ENCODE measurements around the gene CENPF. TPM values are rescaled to one million over a fixed set of nuclear protein-coding genes. Genes with fewer than 3 reads are reported as not detected.

The CENPF gene
- total and polyA plus RNA-seq, 2 of the 13 experiments (the other 11 are each of a cell fraction or from before 2014, with no cell fraction given) = 14.7 to 84.9 TPM

DNA sequence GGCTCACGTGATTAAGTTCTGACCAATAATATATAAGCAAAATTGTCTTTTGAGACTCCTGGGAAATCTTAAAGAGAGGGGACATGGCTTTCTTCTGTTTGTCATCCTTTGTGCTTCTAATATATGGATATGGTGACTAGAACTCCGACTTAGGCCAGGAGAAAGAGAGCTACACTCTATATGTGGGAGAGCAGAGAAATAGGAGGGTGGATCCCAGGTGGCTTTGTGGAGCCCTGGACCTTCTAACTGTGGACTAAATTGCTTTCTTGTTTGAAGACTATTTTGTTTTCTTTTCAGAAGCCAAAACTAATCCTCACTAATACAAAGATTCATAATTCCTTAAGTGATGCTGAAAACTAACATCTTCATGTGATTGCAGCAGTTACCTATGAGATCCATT, 75.0 kb downstream of the CENPF start:
- peaks cover 26% of the 10 kb centered on the region for H3K4me1 ChIP-seq (ENCODE audit: insufficient read depth, low read length)
- no TSS peak for BruUV-seq (replicated peaks)
- 50% methylated on average over 2 of the region's 2 CpGs for WGBS (ENCODE audit: low lambda C conversion rate)
- H2AFZ ChIP-seq (ENCODE audit: low read length) = no peak overlapping the region
- no peaks in the 10 kb centered on the region for H3K79me2 ChIP-seq (ENCODE audit: insufficient read depth, low read length)
- H3K9ac ChIP-seq (ENCODE audit: insufficient read depth, low read depth, low read length) = peak overlapping the region; percentile 37
- no peaks in the 10 kb centered on the region for H3K9me3 ChIP-seq (ENCODE audit: low read length)
- no peaks in the 10 kb centered on the region for H3K36me3 ChIP-seq (replicated peaks in 1 of 2; ENCODE audit: control insufficient read depth in 1 of 2, insufficient read depth in 2 of 2, low read length in 2 of 2)
- no peak overlapping the region for H3K4me3 ChIP-seq (replicated peaks in 1 of 3; ENCODE audit: insufficient read depth in 1 of 3, low read depth in 2 of 3, low read length in 3 of 3)
- FAIRE-seq (no peak), DNase-seq (ENCODE audit: low spot score) (no peak), ATAC-seq (peak; percentile 65)
- peak overlapping the region; percentile 44 for H3K4me2 ChIP-seq (ENCODE audit: low read depth, low read length)
- no peaks in the 10 kb centered on the region for H4K20me1 ChIP-seq (ENCODE audit: insufficient read depth, low read length)
- H3K27ac ChIP-seq (ENCODE audit: extremely low read length, insufficient read depth, low read length) = peak overlapping the region; percentile 77
- ChIA-PET POLR2A (no interaction called here), CTCF (ENCODE audit: low intra/inter-chr PET ratio, low total read pairs) (no interaction called here)
- no peak for TF ChIP-seq TEAD3 (CRISPR knock-in tag; optimal IDR thresholded peaks at IDR 0.05; ENCODE audit: borderline replicate concordance)
- TF ChIP-seq ZNF549 (CRISPR knock-in tag; IDR thresholded peaks at IDR 0.05) = no peak
- TF ChIP-seq HNRNPK (IDR thresholded peaks at IDR 0.05; ENCODE audit: low read depth, low read length, poor library complexity, severe bottlenecking) = peak; percentile 6
- 0 out of 2 replicates have a peak, but pooled peaks have one; percentile 13 for TF ChIP-seq ZSCAN22 (CRISPR knock-in tag; IDR thresholded peaks at IDR 0.05)
- TF ChIP-seq, protein P1, sequence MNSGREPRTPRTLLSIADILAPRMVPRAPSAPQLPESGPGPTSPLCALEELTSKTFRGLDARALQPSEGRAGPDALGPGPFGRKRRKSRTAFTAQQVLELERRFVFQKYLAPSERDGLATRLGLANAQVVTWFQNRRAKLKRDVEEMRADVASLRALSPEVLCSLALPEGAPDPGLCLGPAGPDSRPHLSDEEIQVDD (CRISPR knock-in tag; IDR thresholded peaks at IDR 0.05; ENCODE audit: borderline replicate concordance) = no peak
- intact Hi-C loops (cut with micrococcal nuclease; ENCODE audit: unreplicated experiment) = loop anchor here (10.0 kb wide), 1 partner anchor 157 kb away; no protein-coding TSS in a partner anchor
- no peaks in the 10 kb centered on the region for H3K27me3 ChIP-seq (ENCODE audit: control insufficient read depth in 1 of 2, insufficient read depth in 2 of 2, low read length in 2 of 2)
- in situ Hi-C loops (cut with HindIII; ENCODE audit: extremely low pct_ligation_motif_present, low pct_unique_long_range_greater_than_20kb) = loop anchor here (10.0 kb wide), 1 partner anchor 157 kb away; no protein-coding TSS in a partner anchor

DNA sequence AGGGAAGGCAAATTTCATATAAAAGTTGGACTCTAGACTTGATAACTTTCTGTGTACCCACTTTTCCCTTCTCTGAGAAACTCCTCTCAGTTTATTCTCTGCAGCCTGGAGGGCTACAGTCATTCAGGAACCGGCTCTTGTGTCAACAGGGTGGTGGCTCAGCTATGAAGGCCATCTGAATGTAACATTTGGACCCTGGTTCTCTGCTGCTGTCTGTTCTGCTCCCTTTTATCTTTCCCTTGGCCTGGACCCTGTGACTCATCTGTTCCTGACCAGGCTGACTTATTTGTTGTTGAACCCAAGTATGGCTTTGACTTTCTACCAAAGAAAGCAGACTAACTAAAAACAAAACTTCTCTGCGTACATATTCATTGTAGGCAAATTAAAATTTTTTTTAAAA, 75.4 kb downstream of the CENPF start:
- H3K4me2 ChIP-seq (ENCODE audit: low read depth, low read length) = peak overlapping the region; percentile 44
- H3K4me1 ChIP-seq (ENCODE audit: insufficient read depth, low read length) = peaks cover 26% of the 10 kb centered on the region
- POLR2A ChIA-PET = no interaction called here
- intact Hi-C loops (cut with micrococcal nuclease; ENCODE audit: unreplicated experiment) (loop anchor here (10.0 kb wide), 1 partner anchor 156 kb away; no protein-coding TSS in a partner anchor), in situ Hi-C loops (cut with HindIII; ENCODE audit: extremely low pct_ligation_motif_present, low pct_unique_long_range_greater_than_20kb) (loop anchor here (10.0 kb wide), 1 partner anchor 156 kb away; no protein-coding TSS in a partner anchor)
- ATAC-seq = peak; percentile 100
- no peaks in the 10 kb centered on the region for H3K9me3 ChIP-seq (ENCODE audit: low read length)
- H4K20me1 ChIP-seq (ENCODE audit: insufficient read depth, low read length) = no peaks in the 10 kb centered on the region
- no TSS peak for BruUV-seq (replicated peaks)
- peak overlapping the region; percentile 77 for H3K27ac ChIP-seq (ENCODE audit: extremely low read length, insufficient read depth, low read length)
- H3K27me3 ChIP-seq (ENCODE audit: control insufficient read depth in 1 of 2, insufficient read depth in 2 of 2, low read length in 2 of 2) = no peaks in the 10 kb centered on the region
- H3K4me3 ChIP-seq (replicated peaks in 1 of 3; ENCODE audit: insufficient read depth in 1 of 3, low read depth in 2 of 3, low read length in 3 of 3) = no peak overlapping the region
- 3% methylated on average over 2 of the region's 2 CpGs for WGBS (ENCODE audit: low lambda C conversion rate)
- no peak overlapping the region for H2AFZ ChIP-seq (ENCODE audit: low read length)
- peak; percentile 96 for DNase-seq (ENCODE audit: low spot score)
- no peak overlapping the region; the same call in 1 of the 2 replicates for H3K9ac ChIP-seq (ENCODE audit: insufficient read depth, low read depth, low read length)
- H3K36me3 ChIP-seq (replicated peaks in 1 of 2; ENCODE audit: control insufficient read depth in 1 of 2, insufficient read depth in 2 of 2, low read length in 2 of 2) = no peaks in the 10 kb centered on the region
- no peaks in the 10 kb centered on the region for H3K79me2 ChIP-seq (ENCODE audit: insufficient read depth, low read length)
- peak; percentile 87 for FAIRE-seq
- CTCF ChIA-PET (ENCODE audit: low intra/inter-chr PET ratio, low total read pairs) = no interaction called here
- TF ChIP-seq ZNF775 (CRISPR knock-in tag; IDR thresholded peaks at IDR 0.05; ENCODE audit: borderline replicate concordance) = no peak
- TF ChIP-seq ZNF235 (CRISPR knock-in tag; IDR thresholded peaks at IDR 0.05; ENCODE audit: borderline replicate concordance) = no peak
- TF ChIP-seq ZNF232 (CRISPR knock-in tag; IDR thresholded peaks at IDR 0.05; ENCODE audit: borderline replicate concordance) = no peak
- TF ChIP-seq, protein P2, sequence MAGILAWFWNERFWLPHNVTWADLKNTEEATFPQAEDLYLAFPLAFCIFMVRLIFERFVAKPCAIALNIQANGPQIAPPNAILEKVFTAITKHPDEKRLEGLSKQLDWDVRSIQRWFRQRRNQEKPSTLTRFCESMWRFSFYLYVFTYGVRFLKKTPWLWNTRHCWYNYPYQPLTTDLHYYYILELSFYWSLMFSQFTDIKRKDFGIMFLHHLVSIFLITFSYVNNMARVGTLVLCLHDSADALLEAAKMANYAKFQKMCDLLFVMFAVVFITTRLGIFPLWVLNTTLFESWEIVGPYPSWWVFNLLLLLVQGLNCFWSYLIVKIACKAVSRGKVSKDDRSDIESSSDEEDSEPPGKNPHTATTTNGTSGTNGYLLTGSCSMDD (CRISPR knock-in tag; IDR thresholded peaks at IDR 0.05) = no peak
- TF ChIP-seq, protein P3, sequence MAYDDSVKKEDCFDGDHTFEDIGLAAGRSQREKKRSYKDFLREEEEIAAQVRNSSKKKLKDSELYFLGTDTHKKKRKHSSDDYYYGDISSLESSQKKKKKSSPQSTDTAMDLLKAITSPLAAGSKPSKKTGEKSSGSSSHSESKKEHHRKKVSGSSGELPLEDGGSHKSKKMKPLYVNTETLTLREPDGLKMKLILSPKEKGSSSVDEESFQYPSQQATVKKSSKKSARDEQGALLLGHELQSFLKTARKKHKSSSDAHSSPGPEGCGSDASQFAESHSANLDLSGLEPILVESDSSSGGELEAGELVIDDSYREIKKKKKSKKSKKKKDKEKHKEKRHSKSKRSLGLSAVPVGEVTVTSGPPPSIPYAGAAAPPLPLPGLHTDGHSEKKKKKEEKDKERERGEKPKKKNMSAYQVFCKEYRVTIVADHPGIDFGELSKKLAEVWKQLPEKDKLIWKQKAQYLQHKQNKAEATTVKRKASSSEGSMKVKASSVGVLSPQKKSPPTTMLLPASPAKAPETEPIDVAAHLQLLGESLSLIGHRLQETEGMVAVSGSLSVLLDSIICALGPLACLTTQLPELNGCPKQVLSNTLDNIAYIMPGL (CRISPR knock-in tag; IDR thresholded peaks at IDR 0.05; ENCODE audit: borderline replicate concordance in 1 of 2, low read depth in 1 of 2) = no peak
- peak; percentile 36; the same call in 1 of the 2 replicates for TF ChIP-seq ZNF556 (CRISPR knock-in tag; IDR thresholded peaks at IDR 0.05; ENCODE audit: borderline replicate concordance)
- peak; percentile 79 for TF ChIP-seq SKI (IDR thresholded peaks at IDR 0.05; ENCODE audit: partially characterized antibody)
- peak; percentile 90 for TF ChIP-seq SMARCC2 (IDR thresholded peaks at IDR 0.05)
- TF ChIP-seq SOX13 (IDR thresholded peaks at IDR 0.05) = peak; percentile 52; the same call in 1 of the 2 replicates
- TF ChIP-seq SOX13 (CRISPR knock-in tag; conservative IDR thresholded peaks at IDR 0.05 in 1 of 2, IDR thresholded peaks at IDR 0.05 in 1 of 2) = peak in 1 of 2 experiments; percentile 75; a peak in 2 of 4 replicates
